Adipocyte (in vitro differentiated cells): ENCODE results near the gene DNAJC1.
"Not testable (repeated sequence)": the region's sequence is repeated elsewhere in the genome, so short reads cannot be mapped to it uniquely, and the experiment has no call there.

Source experiments
- DNase-seq: peaks from one replicate; pipeline ENCODE4 v3.0.0-alpha.2; 2015; ENCODE audit warnings: low read depth
- H3K27me3 ChIP-seq: replicated peaks from 2 replicates; pipeline ENCODE4 v1.7.0; 2013; ENCODE audit warnings: mild to moderate bottlenecking, low read length, moderate library complexity; ENCODE audit not compliant: control insufficient read depth, insufficient read depth
- H3K36me3 ChIP-seq: 2 replicates; pipeline ENCODE4 v1.7.0; 2013; ENCODE audit warnings: low read length, mild to moderate bottlenecking, moderate library complexity; ENCODE audit not compliant: control insufficient read depth, insufficient read depth, severe bottlenecking
- H3K4me1 ChIP-seq: 2 replicates; pipeline ENCODE4 v1.7.0; 2013; ENCODE audit warnings: mild to moderate bottlenecking, low read length, moderate library complexity; ENCODE audit not compliant: control insufficient read depth, insufficient read depth
- H3K4me3 ChIP-seq: 2 replicates; pipeline ENCODE4 v1.7.0; 2013; ENCODE audit warnings: mild to moderate bottlenecking, low read length, moderate library complexity
- H3K9ac ChIP-seq: 2 replicates; pipeline ENCODE4 v1.7.0; 2013; ENCODE audit warnings: mild to moderate bottlenecking, low read length, moderate library complexity
- H3K9me3 ChIP-seq: 2 replicates; pipeline ENCODE4 v1.7.0; 2013; ENCODE audit warnings: mild to moderate bottlenecking, low read length, moderate library complexity; ENCODE audit not compliant: control insufficient read depth

Gene DNAJC1

GRCh38 chr10:22027364-22028238 lies 24.1 kb upstream of the DNAJC1 start:
- Histone ChIP-seq H3K4me3 (no peak overlapping the region), H3K4me1 (no peaks in the 10 kb centered on the region), H3K9me3 (peaks cover 20% of the 10 kb centered on the region), H3K36me3 (no peaks in the 10 kb centered on the region), H3K9ac (no peak overlapping the region), H3K27me3 (no peaks in the 10 kb centered on the region)
- DNase-seq, result no peak

- H3K4me1 ChIP-seq, result no peaks in the 10 kb centered on the region
- no peaks in the 10 kb centered on the region for H3K27me3 ChIP-seq
- H3K36me3 ChIP-seq, result no peaks in the 10 kb centered on the region
- DNase-seq, result no peak
- no peak overlapping the region for H3K9ac ChIP-seq
- peaks cover 20% of the 10 kb centered on the region for H3K9me3 ChIP-seq
- no peak overlapping the region for H3K4me3 ChIP-seq
These were observed 22.8 kb upstream of the DNAJC1 start for GRCh38 chr10:22026287-22026686.

- no peak for DNase-seq
- H3K4me3 ChIP-seq, result no peak overlapping the region
- no peaks in the 10 kb centered on the region for H3K27me3 ChIP-seq
- no peaks in the 10 kb centered on the region for H3K4me1 ChIP-seq
- no peak overlapping the region for H3K9ac ChIP-seq
- H3K9me3 ChIP-seq, result peaks cover 23% of the 10 kb centered on the region
- no peaks in the 10 kb centered on the region for H3K36me3 ChIP-seq
These were observed 20.0 kb upstream of the DNAJC1 start for GRCh38 chr10:22023508-22023907.

- Histone ChIP-seq H3K9me3 (peaks cover 24% of the 10 kb centered on the region), H3K4me1 (no peaks in the 10 kb centered on the region), H3K36me3 (no peaks in the 10 kb centered on the region), H3K9ac (no peak overlapping the region), H3K4me3 (no peak overlapping the region), H3K27me3 (no peaks in the 10 kb centered on the region)
- no peak for DNase-seq
These were observed 18.9 kb upstream of the DNAJC1 start for GRCh38 chr10:22022257-22023032.

GRCh38 chr10:22021144-22021543 lies 17.6 kb upstream of the DNAJC1 start:
- DNase-seq, H3K9ac ChIP-seq, H3K27me3 ChIP-seq, H3K36me3 ChIP-seq, H3K4me1 ChIP-seq, H3K4me3 ChIP-seq: not testable (repeated sequence)
- H3K9me3 ChIP-seq, result peaks cover 19% of the 10 kb centered on the region

- Histone ChIP-seq H3K4me1 (peaks cover 4% of the 10 kb centered on the region), H3K9me3 (peaks cover 4% of the 10 kb centered on the region), H3K9ac (no peak overlapping the region), H3K4me3 (no peak overlapping the region), H3K27me3 (no peaks in the 10 kb centered on the region), H3K36me3 (no peaks in the 10 kb centered on the region)
- DNase-seq, result no peak
These were observed 13.9 kb upstream of the DNAJC1 start for GRCh38 chr10:22017283-22018020.

GRCh38 chr10:22016046-22016705 lies 12.6 kb upstream of the DNAJC1 start:
- no peak for DNase-seq
- H3K27me3 ChIP-seq, result no peaks in the 10 kb centered on the region
- H3K4me1 ChIP-seq, result peaks cover 4% of the 10 kb centered on the region
- no peak overlapping the region for H3K9ac ChIP-seq
- no peak overlapping the region for H3K4me3 ChIP-seq
- no peaks in the 10 kb centered on the region for H3K36me3 ChIP-seq
- peaks cover 4% of the 10 kb centered on the region for H3K9me3 ChIP-seq

- H3K4me1 ChIP-seq, result no peaks in the 10 kb centered on the region
- no peaks in the 10 kb centered on the region for H3K27me3 ChIP-seq
- H3K4me3 ChIP-seq, result no peak overlapping the region
- H3K9ac ChIP-seq, result no peak overlapping the region
- no peaks in the 10 kb centered on the region for H3K36me3 ChIP-seq
- peaks cover 12% of the 10 kb centered on the region for H3K9me3 ChIP-seq
- peak; percentile 84 for DNase-seq
These were observed 7.5 kb upstream of the DNAJC1 start for GRCh38 chr10:22010973-22011408.

GRCh38 chr10:22010539-22010938 lies 7.0 kb upstream of the DNAJC1 start:
- no peak for DNase-seq
- H3K27me3 ChIP-seq, result no peaks in the 10 kb centered on the region
- no peak overlapping the region for H3K4me3 ChIP-seq
- H3K9ac ChIP-seq, result no peak overlapping the region
- peaks cover 16% of the 10 kb centered on the region for H3K9me3 ChIP-seq
- no peaks in the 10 kb centered on the region for H3K36me3 ChIP-seq
- no peaks in the 10 kb centered on the region for H3K4me1 ChIP-seq

GRCh38 chr10:22006379-22006884 lies 2.9 kb upstream of the DNAJC1 start:
- H3K4me3 ChIP-seq, result no peak overlapping the region
- H3K27me3 ChIP-seq, result no peaks in the 10 kb centered on the region
- H3K4me1 ChIP-seq, result peaks cover 14% of the 10 kb centered on the region
- no peak for DNase-seq
- peaks cover 16% of the 10 kb centered on the region for H3K9me3 ChIP-seq
- H3K9ac ChIP-seq, result no peak overlapping the region
- no peaks in the 10 kb centered on the region for H3K36me3 ChIP-seq
